ENCODE data around the gene RPTOR.

The RPTOR gene

DNA sequence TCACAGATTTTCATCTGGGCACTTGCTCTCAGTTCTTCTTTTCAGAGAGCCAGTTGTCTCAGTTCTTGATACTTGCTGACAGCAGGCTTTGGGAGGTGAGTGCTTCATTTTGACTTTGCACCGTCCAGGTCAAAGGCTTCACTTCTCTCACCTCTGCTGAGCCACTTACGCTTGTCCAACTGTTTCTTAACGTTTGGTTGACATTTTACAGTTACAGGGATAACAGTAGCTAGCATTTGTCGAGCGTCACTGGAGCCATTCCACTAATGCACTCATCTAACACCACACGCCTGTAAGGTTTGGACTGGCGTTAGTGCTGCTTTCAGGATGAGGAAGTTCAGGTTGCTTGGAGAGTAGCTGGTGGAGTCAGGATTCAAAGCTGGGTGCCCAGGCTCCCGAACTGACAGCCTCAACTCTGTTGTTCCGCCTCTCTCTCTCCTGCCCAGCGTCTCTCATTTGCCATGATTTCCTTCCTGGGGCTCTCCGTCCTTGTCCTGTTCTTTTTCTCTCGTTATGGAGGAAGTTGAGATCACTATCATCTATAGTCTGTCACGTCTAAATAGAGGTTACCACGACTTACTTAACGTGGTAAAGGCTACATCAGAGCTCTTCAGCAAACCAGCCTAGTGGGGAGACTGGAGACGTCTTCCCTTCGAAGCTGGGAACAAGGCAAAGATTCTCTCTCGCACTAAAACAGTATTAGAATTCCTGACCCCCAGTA, 220.8 kb downstream of the RPTOR start:
- DNase-seq (ENCODE audit: insufficient read length, low spot score) (no peak), FAIRE-seq (no peak)
- TF ChIP-seq POLR2A (IDR thresholded peaks at IDR 0.05; ENCODE audit: low read depth, low read length): no peak

GRCh38 chr17:80766290-80766855, 221.7 kb downstream of the RPTOR start:
- DNase-seq (ENCODE audit: insufficient read length, low spot score) (no peak), FAIRE-seq (no peak)
- no peak for TF ChIP-seq POLR2A (IDR thresholded peaks at IDR 0.05; ENCODE audit: low read depth, low read length)

GRCh38 chr17:80768389-80768788, 223.8 kb downstream of the RPTOR start:
- FAIRE-seq (no peak), DNase-seq (ENCODE audit: insufficient read length, low spot score) (no peak)
- TF ChIP-seq POLR2A (IDR thresholded peaks at IDR 0.05; ENCODE audit: low read depth, low read length): no peak

GRCh38 chr17:80768936-80769335, 224.3 kb downstream of the RPTOR start:
- DNase-seq (ENCODE audit: insufficient read length, low spot score) (no peak), FAIRE-seq (no peak)
- no peak for TF ChIP-seq POLR2A (IDR thresholded peaks at IDR 0.05; ENCODE audit: low read depth, low read length)

GRCh38 chr17:80769516-80769915, 224.9 kb downstream of the RPTOR start:
- no peak for TF ChIP-seq POLR2A (IDR thresholded peaks at IDR 0.05; ENCODE audit: low read depth, low read length)
- DNase-seq (ENCODE audit: insufficient read length, low spot score) (no peak), FAIRE-seq (no peak)

DNA sequence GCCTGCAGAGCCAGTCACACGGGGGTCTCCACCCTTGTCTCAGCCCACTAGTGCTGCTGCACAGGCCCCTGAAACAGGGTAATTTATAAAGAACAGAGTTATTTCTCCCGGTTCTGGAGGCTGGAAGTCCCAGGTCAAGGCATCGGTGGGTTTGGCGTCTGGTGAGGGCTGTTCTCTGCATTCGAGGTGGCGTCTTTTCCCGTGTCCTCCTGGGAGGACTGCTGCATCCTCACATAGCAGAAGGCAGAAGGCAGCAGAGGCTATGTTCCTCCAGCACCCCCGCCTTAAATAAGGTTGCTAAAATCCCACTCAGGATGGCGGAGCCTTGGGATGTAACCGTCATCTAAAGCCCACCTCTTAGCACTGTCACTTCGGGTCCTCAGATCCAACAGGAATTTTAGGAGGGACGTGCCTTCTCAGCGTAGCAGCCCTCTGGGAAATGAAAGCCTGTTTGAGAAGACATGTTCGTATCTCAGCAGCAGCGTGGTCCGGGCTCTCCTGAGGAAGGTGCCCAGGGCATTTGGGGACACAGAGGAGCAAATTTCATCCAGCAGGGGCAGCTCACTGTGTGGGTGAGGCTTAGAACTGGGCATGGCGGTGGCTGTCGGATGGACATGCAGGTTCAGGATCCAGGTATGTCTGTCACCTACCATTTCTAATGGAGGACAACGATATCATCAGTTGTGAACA, 225.4 kb downstream of the RPTOR start:
- TF ChIP-seq POLR2A (IDR thresholded peaks at IDR 0.05; ENCODE audit: low read depth, low read length): no peak
- DNase-seq (ENCODE audit: insufficient read length, low spot score) (no peak), FAIRE-seq (no peak)

- no peak for DNase-seq (ENCODE audit: insufficient read length, low spot score)
- no peak for FAIRE-seq
- TF ChIP-seq POLR2A (IDR thresholded peaks at IDR 0.05; ENCODE audit: low read depth, low read length): no peak
Observed at GRCh38 chr17:80770881-80771611, 226.4 kb downstream of the RPTOR start.

DNA sequence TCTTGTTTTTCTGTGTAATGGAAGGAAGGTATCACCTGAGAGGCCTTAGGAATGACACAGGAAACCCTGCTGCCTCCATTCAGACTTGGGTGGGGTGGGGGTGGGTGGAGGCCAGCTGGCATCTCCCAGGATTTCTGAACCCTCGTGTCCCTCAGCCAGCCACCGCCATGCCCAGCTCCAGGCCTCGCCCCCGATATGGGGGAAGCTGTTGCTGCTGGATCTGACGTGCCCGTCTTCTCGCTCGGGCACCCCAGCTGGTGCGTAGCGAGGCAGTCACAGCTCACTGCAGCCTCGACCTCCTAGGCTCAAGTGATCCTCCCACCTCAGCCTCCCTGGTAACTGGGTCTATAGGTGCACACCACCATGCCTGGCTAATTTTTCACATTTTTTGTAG, 227.0 kb downstream of the RPTOR start:
- DNase-seq (ENCODE audit: insufficient read length, low spot score) (no peak), FAIRE-seq (no peak)
- TF ChIP-seq POLR2A (IDR thresholded peaks at IDR 0.05; ENCODE audit: low read depth, low read length): no peak

GRCh38 chr17:80772906-80773242, 228.2 kb downstream of the RPTOR start:
- FAIRE-seq (no peak), DNase-seq (ENCODE audit: insufficient read length, low spot score) (no peak)
- no peak for TF ChIP-seq POLR2A (IDR thresholded peaks at IDR 0.05; ENCODE audit: low read depth, low read length)

- no peak for TF ChIP-seq POLR2A (IDR thresholded peaks at IDR 0.05; ENCODE audit: low read depth, low read length)
- no peak for DNase-seq (ENCODE audit: insufficient read length, low spot score)
Observed at GRCh38 chr17:80773243-80773991, 228.8 kb downstream of the RPTOR start.

GRCh38 chr17:80774146-80774545, 229.5 kb downstream of the RPTOR start:
- no peak for TF ChIP-seq POLR2A (IDR thresholded peaks at IDR 0.05; ENCODE audit: low read depth, low read length)
- FAIRE-seq (no peak), DNase-seq (ENCODE audit: insufficient read length, low spot score) (no peak)

More at GRCh38 chr17:80773243-80773991, 228.8 kb downstream of the RPTOR start:
- FAIRE-seq: no peak

DNA sequence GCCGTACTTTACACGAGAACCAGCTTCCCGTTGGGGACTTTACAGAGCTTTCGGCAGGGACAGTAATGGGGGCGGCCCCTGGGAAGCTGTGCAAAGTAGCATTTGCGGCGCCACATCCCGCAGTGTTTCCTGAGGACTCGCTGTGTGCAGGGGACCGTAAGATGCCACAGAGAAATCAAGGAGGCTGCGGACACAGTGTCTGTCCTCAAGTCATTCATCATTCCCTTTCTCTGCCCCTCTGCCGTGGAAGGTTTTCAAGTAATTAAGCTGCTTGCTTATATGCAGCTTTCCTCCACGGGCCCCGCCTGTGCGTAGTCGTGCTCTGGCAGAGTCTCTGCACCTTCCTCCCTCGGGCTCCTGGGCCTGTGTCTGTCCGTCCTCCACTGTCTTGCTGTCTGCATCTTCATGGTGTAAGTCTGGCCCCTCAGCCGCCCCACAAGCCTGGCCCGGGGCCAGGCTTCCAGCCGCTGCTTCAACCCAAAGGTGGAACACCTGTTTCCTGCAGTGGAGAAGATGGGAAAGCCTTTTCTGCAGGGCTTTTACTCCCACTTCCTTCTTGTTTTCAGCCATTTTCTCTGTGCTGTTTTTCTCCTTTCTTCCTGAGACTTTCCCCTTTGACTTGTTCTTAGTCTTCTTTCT, 230.1 kb downstream of the RPTOR start:
- FAIRE-seq (no peak), DNase-seq (ENCODE audit: insufficient read length, low spot score) (no peak)
- no peak for TF ChIP-seq POLR2A (IDR thresholded peaks at IDR 0.05; ENCODE audit: low read depth, low read length)

GRCh38 chr17:80775863-80776262, 231.2 kb downstream of the RPTOR start:
- no peak for FAIRE-seq
- DNase-seq (ENCODE audit: insufficient read length, low spot score): no peak
- no peak for TF ChIP-seq POLR2A (IDR thresholded peaks at IDR 0.05; ENCODE audit: low read depth, low read length)
